Activated CD4-positive, alpha-beta T cell treated with anti-CD3 and anti-CD28 coated beads, Interleukin-2, amount 50 U/mL, for 16 hours (primary cell): ENCODE data around the gene PLXNA4.
"Not testable (repeated sequence)": the region's sequence is repeated elsewhere in the genome, so short reads cannot be mapped to it uniquely, and the experiment has no call there.

Experiments
- DNase-seq: peaks from one replicate; pipeline ENCODE4 v3.0.0-alpha.2; 2020

Gene PLXNA4

GRCh38 chr7:132406039-132406438 is 170.2 kb downstream of the PLXNA4 start:
- DNase-seq: no peak

GRCh38 chr7:132404261-132404660 is 172.0 kb downstream of the PLXNA4 start:
- DNase-seq: no peak

DNA sequence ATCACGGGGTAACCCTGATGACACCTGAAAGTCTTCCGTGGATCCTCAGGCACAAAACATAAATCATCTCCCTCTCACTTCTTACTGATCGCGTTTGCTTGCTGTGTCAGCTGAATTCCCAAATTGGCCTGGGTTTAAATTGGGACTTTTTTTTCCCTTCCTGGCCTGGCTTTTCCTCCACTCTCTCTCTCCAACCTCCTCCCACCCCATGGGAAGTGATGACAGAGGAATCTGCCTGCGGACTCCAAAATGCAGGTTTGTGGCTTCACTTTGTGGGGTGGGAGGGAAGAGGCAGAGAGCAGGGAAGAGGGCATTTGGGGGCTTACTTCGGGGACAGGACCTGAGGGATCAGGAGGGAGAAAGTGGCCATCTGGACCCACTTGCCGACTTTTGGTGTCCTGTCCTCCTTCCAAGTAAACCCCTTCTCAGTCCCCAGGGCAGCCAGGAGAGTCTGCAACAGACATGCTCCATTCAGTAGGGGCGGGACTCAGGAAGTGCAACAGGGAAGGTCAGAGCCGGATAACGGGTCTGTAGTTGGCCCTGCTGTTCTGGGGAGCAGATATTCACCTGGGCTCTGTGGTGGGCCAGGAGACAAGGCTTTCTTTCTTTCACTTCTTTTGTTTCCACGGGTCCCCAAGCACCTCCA is 172.7 kb downstream of the PLXNA4 start:
- DNase-seq: no peak

DNA sequence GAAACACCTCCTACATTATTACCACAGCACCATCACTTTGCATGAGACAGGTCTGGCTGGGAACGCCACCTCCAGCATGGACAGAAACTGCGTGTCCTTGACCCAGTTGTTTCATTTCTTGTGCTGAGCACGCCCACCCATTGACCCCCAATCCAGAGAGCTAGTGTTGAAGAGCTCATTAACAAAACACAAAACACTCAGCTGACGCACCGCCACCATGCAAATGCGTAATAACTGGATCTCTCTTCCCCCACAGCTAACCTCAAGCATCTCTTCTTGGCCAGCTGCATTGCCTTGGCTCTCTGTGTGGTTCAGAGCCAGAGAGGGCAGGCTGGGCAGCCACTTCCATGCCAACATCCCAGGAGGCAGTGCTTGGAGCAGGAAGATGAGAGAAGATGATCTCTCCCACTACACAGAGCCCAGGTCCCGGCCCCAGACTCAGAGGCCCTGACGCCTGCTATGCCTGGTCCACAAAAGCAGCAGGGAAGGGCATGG is 173.5 kb downstream of the PLXNA4 start:
- no peak for DNase-seq

GRCh38 chr7:132402096-132402495 is 174.2 kb downstream of the PLXNA4 start:
- no peak for DNase-seq

DNA sequence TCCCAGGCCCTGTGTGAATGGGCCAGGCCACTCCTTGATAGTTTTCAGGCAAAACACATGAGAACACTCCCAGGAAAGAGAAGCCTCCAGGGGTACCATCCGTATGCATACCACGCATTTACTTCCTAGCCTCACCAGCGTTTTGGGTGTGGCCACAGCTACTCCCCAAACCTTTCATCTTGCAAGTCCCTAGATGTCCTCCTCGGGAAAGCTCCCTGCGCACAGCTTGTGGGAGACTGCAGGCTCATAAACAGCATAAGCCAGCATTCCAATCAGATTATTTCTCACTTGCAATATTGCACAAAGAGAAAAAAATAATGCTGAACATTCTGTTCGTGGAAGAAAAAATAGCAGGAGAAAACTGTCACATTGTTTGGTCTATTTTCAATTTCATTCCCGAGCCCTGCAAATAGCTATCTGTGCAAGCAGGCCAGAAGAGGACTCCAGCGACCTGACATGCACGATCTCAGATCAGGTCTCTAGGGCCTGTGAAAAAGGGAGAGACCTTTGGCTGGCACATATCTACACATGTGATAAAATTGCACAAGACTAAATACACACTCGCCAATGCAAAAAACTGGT is 175.6 kb downstream of the PLXNA4 start:
- no peak for DNase-seq

DNA sequence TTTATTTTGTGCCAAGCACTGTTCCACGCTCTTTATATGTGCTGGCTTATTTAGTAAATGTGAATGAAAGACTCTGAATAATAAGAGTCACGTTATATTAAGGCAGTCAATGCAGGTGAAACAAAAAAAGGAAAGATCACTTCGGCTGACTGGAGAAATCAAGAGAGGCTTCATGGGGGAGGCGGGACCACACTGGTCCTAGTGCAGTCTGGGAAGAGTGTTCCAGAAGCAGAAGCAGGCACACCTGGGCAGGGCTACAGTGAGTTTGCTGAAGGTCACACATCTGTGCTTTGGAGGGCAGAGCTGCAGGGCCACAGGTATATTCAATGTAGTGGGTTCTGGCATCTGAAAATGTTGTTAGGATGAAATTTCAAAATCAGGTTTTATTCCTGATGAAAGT is 176.9 kb downstream of the PLXNA4 start:
- DNase-seq: no peak

- DNase-seq: no peak
Observed at GRCh38 chr7:132398253-132398925, 177.9 kb downstream of the PLXNA4 start.

- DNase-seq: no peak
Observed at GRCh38 chr7:132397070-132397469, 179.2 kb downstream of the PLXNA4 start.

GRCh38 chr7:132395361-132395760 is 180.9 kb downstream of the PLXNA4 start:
- no peak for DNase-seq

- peak; percentile 11 for DNase-seq
Observed at GRCh38 chr7:132394283-132395198, 181.7 kb downstream of the PLXNA4 start.

- DNase-seq: no peak
Observed at GRCh38 chr7:132393789-132394261, 182.4 kb downstream of the PLXNA4 start.

DNA sequence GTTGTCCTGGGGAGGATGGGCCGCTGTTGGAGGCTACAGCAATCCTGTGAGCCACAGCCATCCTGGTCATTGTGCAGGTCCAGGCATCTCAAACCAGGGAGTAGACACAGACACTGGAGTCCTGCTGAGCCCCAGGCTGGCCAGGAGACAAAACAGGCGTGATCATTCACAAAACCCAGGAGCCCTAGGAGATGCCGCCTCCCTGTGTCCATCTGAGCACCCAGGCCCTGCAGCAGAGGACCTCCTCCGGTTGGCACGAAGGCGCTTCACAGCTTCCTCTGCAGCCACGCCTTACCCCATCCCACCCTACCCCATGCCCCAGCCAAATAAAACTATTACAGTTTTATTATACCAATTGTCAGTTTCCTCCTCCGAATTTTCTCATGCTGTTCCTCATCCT is 183.6 kb downstream of the PLXNA4 start:
- no peak for DNase-seq

GRCh38 chr7:132390705-132391104 is 185.6 kb downstream of the PLXNA4 start:
- no peak for DNase-seq

GRCh38 chr7:132390049-132390448 is 186.2 kb downstream of the PLXNA4 start:
- DNase-seq: not testable (repeated sequence)

GRCh38 chr7:132388688-132389087 is 187.6 kb downstream of the PLXNA4 start:
- DNase-seq: no peak

- DNase-seq: no peak
Observed at GRCh38 chr7:132387596-132387995, 188.7 kb downstream of the PLXNA4 start.

GRCh38 chr7:132386201-132386681 is 190.0 kb downstream of the PLXNA4 start:
- DNase-seq: no peak

DNA sequence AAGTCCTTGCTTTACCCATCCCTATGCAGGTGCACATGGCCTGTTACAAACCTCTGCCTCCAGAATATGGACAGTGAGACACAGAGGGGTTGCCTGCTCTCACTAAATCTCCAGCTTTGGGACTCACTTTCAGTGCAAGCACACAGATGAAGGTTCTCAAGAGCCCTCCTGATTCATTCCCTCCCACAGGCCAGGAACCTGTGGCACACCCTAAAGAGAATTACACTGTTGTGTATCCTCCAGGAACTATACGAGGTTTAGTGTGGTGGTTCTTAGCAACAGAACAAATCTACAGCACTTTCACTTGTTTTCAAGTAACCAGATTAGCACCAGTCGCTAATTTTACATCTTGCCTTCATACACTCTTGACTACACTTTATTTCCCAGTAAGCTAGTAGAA is 192.3 kb downstream of the PLXNA4 start:
- no peak for DNase-seq

DNA sequence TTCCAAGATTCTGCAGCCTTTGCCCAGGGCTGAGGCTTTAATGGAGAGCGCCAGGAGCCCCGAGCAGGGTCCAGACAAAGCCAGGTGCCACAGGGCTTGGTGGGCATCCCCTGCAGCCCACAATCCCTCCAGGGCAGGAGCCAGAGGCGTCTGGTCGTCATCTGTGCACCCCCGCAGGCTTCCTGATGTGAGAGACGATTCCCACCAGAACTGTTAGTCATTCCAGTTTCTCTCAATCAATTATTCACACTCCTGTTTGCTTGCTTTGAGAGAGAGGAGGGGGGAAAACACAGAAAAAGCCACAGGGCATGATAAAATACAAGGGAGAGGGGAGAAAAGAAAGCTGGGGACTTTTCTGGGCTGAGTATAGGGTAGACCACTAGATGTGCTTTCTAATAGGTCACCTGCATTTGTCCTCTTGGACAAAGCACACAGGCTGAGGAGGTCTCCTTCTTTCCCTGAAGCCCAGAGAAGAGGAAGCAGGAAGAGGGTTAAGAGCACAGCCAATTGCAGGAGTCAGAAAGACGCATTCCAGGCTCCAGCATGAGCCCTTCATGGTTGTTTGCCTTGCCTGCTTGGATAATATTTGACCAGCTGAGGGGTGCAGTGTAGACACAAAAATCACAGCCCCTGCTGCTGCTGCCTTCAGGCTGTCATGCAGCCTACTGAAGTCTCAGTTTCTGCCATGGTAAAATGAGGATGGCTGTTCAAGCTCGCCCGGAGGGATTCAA is 194.4 kb downstream of the PLXNA4 start:
- no peak for DNase-seq

GRCh38 chr7:132380059-132380458 is 196.2 kb downstream of the PLXNA4 start:
- no peak for DNase-seq

- DNase-seq: no peak
Observed at GRCh38 chr7:132379292-132379691, 197.0 kb downstream of the PLXNA4 start.
